ENCODE results near the gene PPP1R3D. TPM values are rescaled to one million over a fixed set of nuclear protein-coding genes. Genes with fewer than 3 reads are reported as not detected.

PPP1R3D gene
- total and polyA plus RNA-seq, 7 donors = 2.0 to 14.7 (median 5.3) TPM

DNA sequence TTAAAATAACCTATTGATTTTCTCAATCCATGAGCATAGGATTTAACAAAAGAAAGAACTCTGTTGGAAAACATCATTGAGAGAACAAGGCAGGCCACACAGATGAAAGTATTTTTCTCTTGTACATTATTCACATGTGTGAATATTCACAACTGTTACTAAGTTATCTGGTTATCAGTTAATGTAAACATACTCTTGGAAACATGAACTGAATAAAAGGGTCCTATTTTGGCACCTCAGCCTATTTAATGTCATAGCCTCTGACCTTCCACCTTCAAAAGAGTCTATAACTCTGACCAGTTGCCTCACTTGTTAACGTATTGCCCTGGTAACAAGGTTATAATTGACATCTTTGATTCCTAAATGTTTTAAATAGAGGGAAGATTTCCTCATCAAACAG is 14.7 kb downstream of the PPP1R3D start:
- 92 to 100% (median 93%) methylated on average over 1 of the region's 1 CpG for WGBS, 3 donors
- TF ChIP-seq, protein P1, sequence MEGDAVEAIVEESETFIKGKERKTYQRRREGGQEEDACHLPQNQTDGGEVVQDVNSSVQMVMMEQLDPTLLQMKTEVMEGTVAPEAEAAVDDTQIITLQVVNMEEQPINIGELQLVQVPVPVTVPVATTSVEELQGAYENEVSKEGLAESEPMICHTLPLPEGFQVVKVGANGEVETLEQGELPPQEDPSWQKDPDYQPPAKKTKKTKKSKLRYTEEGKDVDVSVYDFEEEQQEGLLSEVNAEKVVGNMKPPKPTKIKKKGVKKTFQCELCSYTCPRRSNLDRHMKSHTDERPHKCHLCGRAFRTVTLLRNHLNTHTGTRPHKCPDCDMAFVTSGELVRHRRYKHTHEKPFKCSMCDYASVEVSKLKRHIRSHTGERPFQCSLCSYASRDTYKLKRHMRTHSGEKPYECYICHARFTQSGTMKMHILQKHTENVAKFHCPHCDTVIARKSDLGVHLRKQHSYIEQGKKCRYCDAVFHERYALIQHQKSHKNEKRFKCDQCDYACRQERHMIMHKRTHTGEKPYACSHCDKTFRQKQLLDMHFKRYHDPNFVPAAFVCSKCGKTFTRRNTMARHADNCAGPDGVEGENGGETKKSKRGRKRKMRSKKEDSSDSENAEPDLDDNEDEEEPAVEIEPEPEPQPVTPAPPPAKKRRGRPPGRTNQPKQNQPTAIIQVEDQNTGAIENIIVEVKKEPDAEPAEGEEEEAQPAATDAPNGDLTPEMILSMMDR (IDR thresholded peaks at IDR 0.05) = no peak

DNA sequence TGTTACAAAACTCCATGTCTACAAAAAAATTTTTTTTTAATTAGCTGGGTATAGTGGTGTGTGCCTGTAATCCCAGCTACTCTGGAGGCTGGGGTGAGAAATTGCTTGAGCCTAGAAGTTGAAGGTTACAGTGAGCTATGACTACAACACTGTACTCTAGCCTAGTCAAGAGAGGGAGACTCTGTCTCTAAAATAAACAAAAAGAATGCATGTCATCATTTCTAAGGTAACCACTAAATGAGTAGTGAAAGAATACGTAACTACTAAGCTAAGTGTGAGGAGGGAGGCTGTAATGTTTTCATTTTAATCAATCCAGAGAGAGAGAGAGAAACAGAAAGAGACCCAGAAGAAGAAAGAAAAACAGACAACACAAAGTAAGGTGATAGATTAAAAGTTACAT is 16.6 kb downstream of the PPP1R3D start:
- no peaks in the 10 kb centered on the region for H3K4me1 ChIP-seq
- no peaks in the 10 kb centered on the region for H3K36me3 ChIP-seq (ENCODE audit: insufficient read depth in 1 of 2, low read depth in 1 of 2)
- DNase-seq (no peak), ATAC-seq (no peak)
- WGBS, 3 donors = 92 to 97% (median 97%) methylated on average over 1 of the region's 1 CpG
- H3K4me3 ChIP-seq = no peak overlapping the region
- H3K27me3 ChIP-seq (ENCODE audit: insufficient read depth in 3 of 3, low read length in 2 of 3) = no peaks in the 10 kb centered on the region
- H3K27ac ChIP-seq = no peak overlapping the region
- H3K9me3 ChIP-seq = no peaks in the 10 kb centered on the region
- intact Hi-C loops (cut with DNase I) = no loop called here
- TF ChIP-seq, protein P1 (IDR thresholded peaks at IDR 0.05) = no peak

More for the DNA sequence above, 14.7 kb downstream of the PPP1R3D start:
- H3K36me3 ChIP-seq (ENCODE audit: insufficient read depth in 1 of 2, low read depth in 1 of 2) = no peaks in the 10 kb centered on the region
- H3K4me3 ChIP-seq = no peak overlapping the region
- no peak overlapping the region for H3K27ac ChIP-seq
- intact Hi-C loops (cut with DNase I) = no loop called here
- DNase-seq (no peak), ATAC-seq (no peak)
- H3K27me3 ChIP-seq (ENCODE audit: insufficient read depth in 3 of 3, low read length in 2 of 3) = no peaks in the 10 kb centered on the region
- no peaks in the 10 kb centered on the region for H3K4me1 ChIP-seq
- H3K9me3 ChIP-seq = no peaks in the 10 kb centered on the region

DNA sequence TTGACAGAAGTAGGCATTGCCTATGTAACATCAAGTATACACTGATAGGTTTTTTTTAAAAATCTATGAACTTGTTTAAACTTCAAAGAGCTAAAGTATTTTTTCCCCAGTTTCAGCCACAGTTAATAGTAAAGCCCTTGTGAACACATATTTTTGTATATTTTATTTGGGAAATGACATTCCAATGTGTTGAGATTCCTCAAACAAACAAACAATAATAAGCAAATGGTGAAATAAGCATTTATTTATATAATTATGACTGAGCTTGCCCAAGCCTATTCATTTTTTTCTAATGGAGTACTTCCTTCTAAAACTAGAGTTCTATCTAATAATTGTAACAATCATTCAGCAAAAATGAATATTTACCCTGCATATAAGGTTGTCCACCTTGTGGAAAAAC is 19.2 kb downstream of the PPP1R3D start:
- TF ChIP-seq, protein P1 (IDR thresholded peaks at IDR 0.05) = no peak
- ATAC-seq = no peak
- no peaks in the 10 kb centered on the region for H3K9me3 ChIP-seq

DNA sequence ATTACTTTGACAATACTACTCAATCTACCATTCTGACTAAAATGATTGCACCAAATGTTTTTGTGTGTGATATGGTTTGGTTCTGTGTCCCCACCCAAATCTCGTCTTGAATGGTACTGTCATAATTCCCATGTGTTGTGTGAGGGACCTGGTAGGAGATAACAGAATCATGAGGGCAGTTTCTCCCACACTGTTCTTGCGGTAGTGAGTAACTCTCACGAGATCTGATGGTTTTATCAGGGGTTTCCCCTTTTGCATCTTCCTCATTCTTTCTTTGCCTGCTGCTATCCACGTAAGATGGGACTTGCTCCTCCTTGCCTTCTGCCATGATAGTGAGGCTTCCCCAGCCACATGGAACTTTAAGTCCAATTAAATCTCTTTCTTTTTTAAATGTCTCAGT is 27.5 kb downstream of the PPP1R3D start:
- TF ChIP-seq, protein P1 (IDR thresholded peaks at IDR 0.05) = no peak
- WGBS, 3 donors = 81 to 84% (median 82%) methylated on average over 4 of the region's 4 CpGs
- intact Hi-C loops (cut with DNase I) = no loop called here

More for the DNA sequence above, 19.2 kb downstream of the PPP1R3D start:
- H3K27ac ChIP-seq = no peak overlapping the region
- no peaks in the 10 kb centered on the region for H3K27me3 ChIP-seq (ENCODE audit: insufficient read depth in 3 of 3, low read length in 2 of 3)
- no peaks in the 10 kb centered on the region for H3K36me3 ChIP-seq (ENCODE audit: insufficient read depth in 1 of 2, low read depth in 1 of 2)
- no peaks in the 10 kb centered on the region for H3K4me1 ChIP-seq
- H3K4me3 ChIP-seq = no peak overlapping the region
- DNase-seq = no peak
- intact Hi-C loops (cut with DNase I) = no loop called here

DNA sequence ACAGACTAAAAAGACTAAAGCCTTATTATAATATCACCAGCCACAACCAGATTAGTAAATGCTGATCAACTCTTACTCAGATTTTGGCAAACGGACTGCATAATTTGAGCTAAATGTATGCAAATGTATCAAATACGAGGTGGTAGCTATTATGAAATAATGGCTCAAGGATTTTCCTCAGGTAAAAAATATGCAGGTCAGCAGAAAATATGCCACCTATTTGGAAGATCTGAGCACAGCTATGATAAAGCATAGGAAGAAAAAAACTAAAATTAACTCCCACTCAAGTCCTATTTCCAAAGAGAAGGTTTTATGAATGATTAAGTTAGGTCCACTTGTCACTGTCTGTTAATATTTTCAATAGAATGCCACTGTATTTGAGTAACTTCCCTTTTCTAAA is 29.1 kb downstream of the PPP1R3D start:
- Histone ChIP-seq H3K4me1 (no peaks in the 10 kb centered on the region), H3K27ac (no peak overlapping the region), H3K4me3 (no peak overlapping the region), H3K9me3 (no peaks in the 10 kb centered on the region), H3K36me3 (ENCODE audit: insufficient read depth in 1 of 2, low read depth in 1 of 2) (no peaks in the 10 kb centered on the region), H3K27me3 (ENCODE audit: insufficient read depth in 3 of 3, low read length in 2 of 3) (no peaks in the 10 kb centered on the region)
- 87 to 100% (median 91%) methylated on average over 2 of the region's 2 CpGs for WGBS, 3 donors
- DNase-seq (no peak), ATAC-seq (no peak)
- TF ChIP-seq, protein P1 (IDR thresholded peaks at IDR 0.05) = no peak
- intact Hi-C loops (cut with DNase I) = no loop called here

More for the DNA sequence above, 27.5 kb downstream of the PPP1R3D start:
- H3K4me1 ChIP-seq = no peaks in the 10 kb centered on the region
- no peaks in the 10 kb centered on the region for H3K36me3 ChIP-seq (ENCODE audit: insufficient read depth in 1 of 2, low read depth in 1 of 2)
- DNase-seq (no peak), ATAC-seq (no peak)
- H3K27ac ChIP-seq = no peak overlapping the region
- no peak overlapping the region for H3K4me3 ChIP-seq
- no peaks in the 10 kb centered on the region for H3K27me3 ChIP-seq (ENCODE audit: insufficient read depth in 3 of 3, low read length in 2 of 3)
- no peaks in the 10 kb centered on the region for H3K9me3 ChIP-seq

Data from psoas muscle (tissue), 8 donors.